KOPT-K1 (cell line): Measurements from ENCODE around the gene PEAK1.

Source experiments
- H3K27ac ChIP-seq: fragments of 200-600 bp; sonication (generic); 2 replicates; pipeline ENCODE4 v1.5.1; 2016; ENCODE audit warnings: antibody characterized with exemption, mild to moderate bottlenecking, low read depth, low read length; ENCODE audit not compliant: poor library complexity, severe bottlenecking
- H3K36me3 ChIP-seq: fragments of 200-600 bp; sonication (generic); 2 replicates; pipeline ENCODE4 v1.5.1; 2017; ENCODE audit warnings: antibody characterized with exemption, mild to moderate bottlenecking, low read length, moderate library complexity; ENCODE audit not compliant: insufficient read depth
- H3K9me3 ChIP-seq: fragments of 200-600 bp; sonication (generic); 2 replicates; pipeline ENCODE4 v1.5.1; 2017; ENCODE audit warnings: antibody characterized with exemption, low read length, mild to moderate bottlenecking; ENCODE audit not compliant: insufficient read depth, poor library complexity, severe bottlenecking

Gene PEAK1, protein sequence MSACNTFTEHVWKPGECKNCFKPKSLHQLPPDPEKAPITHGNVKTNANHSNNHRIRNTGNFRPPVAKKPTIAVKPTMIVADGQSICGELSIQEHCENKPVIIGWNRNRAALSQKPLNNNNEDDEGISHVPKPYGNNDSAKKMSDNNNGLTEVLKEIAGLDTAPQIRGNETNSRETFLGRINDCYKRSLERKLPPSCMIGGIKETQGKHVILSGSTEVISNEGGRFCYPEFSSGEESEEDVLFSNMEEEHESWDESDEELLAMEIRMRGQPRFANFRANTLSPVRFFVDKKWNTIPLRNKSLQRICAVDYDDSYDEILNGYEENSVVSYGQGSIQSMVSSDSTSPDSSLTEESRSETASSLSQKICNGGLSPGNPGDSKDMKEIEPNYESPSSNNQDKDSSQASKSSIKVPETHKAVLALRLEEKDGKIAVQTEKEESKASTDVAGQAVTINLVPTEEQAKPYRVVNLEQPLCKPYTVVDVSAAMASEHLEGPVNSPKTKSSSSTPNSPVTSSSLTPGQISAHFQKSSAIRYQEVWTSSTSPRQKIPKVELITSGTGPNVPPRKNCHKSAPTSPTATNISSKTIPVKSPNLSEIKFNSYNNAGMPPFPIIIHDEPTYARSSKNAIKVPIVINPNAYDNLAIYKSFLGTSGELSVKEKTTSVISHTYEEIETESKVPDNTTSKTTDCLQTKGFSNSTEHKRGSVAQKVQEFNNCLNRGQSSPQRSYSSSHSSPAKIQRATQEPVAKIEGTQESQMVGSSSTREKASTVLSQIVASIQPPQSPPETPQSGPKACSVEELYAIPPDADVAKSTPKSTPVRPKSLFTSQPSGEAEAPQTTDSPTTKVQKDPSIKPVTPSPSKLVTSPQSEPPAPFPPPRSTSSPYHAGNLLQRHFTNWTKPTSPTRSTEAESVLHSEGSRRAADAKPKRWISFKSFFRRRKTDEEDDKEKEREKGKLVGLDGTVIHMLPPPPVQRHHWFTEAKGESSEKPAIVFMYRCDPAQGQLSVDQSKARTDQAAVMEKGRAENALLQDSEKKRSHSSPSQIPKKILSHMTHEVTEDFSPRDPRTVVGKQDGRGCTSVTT (N-terminal part only)

DNA sequence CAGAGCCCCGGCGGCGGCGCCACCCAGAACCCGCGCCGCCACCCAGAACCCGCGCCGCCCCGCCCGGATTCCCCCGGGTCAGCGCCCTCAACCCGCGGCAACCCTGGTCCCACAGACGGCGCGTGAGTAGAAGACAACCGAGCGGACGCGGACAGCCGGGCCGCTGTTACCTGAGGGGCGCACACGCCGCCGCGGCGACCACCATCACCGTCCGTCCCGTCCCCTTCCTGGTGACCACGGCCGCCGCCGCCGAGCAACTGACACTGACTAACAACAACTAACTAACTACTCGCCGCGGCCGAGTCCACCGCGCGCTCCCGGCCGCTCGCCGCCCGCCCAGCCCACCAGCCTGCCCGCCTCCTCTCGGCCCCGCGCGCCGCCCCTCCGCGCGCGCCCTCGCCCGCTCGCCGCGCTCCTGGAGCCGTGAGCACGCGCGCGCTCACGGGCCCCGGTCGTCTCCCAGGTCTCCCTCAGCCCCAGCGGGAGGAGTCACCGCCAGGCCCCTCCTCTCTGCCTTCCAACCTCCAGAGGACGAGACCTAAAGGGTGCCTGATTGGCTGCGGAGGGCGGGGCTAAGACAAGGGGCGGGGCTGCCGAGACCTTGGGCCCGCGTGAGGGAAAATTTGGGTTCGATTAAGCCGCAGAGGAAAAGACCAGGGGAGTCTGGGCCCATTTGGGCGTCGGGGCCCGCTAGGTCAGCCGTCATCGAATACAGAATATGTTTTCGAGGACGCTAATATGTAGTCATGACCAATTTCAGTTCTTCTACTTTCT is at the start of gene PEAK1:
PEAK1 (minus strand) TSS at position 269 of the 774 bp plus-strand sequence. CDS start 238,178 bp downstream, outside the sequence.
- no peaks in the 10 kb centered on the region for H3K9me3 ChIP-seq
- peak within 1 kb of the TSS; percentile 85 for H3K27ac ChIP-seq
- no peaks in the 10 kb centered on the region for H3K36me3 ChIP-seq

DNA sequence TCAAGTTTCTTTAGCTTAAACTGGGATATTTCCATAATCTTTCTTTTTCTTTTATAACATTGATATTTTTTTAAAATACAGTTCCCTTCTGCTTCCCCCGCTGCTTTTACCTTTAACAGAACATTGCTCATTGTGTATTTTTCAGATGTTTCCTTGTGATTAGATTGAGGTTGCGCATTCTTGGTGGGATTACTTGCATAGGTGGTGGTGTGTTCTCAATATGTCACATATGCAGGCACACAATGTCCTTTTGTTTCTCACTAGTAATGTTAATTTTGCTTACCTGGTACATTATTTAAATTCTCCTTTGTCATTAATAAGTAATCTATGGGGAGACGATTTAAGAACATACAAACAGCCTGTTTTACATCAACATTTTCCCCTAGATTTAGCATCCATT is 49.0 kb upstream of the PEAK1 start:
- H3K27ac ChIP-seq: no peak overlapping the region
- H3K36me3 ChIP-seq: peaks cover 79% of the 10 kb centered on the region
- H3K9me3 ChIP-seq: no peaks in the 10 kb centered on the region

DNA sequence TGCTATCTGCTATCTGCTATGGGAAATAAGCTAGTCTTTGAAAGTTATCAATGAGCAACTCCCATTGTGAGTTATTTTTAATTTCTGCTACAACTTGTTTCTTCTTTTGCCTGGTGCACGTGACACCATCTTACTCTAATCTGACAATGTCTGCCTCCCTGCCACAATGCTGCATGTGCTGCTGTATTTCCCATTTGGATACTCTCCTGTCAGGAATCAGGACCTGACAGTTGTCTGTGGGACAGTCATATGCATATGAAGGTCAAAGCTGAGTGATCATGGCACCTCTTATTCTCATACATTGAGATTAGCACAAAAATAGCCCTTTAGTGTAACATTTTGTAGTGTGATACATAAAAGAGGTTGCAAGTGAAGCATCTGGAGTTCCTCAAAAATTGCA is 46.6 kb upstream of the PEAK1 start:
- H3K36me3 ChIP-seq: peaks cover 66% of the 10 kb centered on the region
- H3K9me3 ChIP-seq: no peaks in the 10 kb centered on the region
- H3K27ac ChIP-seq: no peak overlapping the region

DNA sequence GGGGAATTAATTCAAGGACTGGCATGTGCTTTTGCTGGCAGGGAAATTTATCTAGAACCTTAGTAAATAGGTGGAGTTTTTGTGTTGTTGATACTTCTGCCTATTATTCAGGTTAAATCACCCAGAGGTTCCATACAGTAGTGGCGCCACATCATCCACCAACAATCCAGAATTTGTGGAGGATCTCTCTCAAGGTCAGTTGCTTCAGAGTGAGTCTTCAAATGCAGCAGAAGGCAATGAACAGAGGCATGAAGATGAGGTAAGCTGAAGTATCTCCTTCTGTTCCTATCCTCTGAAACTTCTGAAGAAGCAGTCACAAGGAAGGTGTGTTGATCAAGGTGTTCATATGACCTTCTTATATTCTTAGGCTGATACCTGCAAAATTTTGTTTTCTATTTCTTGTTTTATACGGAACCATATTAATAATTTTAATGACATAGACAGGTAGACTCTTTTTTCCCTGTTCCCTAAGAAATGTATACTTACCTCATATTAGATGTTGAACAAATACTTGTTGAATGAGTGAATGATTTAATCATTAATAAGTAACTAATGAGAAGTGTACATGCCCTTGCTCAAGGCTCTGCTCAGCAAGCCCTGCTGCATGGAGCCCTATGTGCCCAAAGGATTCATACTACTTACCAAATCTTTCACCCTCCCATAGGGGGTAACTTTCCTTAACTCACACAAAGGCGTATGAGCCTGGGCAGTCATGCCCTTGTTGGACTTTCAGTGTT is 44.4 kb upstream of the PEAK1 start:
- no peaks in the 10 kb centered on the region for H3K9me3 ChIP-seq
- H3K27ac ChIP-seq: no peak overlapping the region
- H3K36me3 ChIP-seq: peaks cover 67% of the 10 kb centered on the region

DNA sequence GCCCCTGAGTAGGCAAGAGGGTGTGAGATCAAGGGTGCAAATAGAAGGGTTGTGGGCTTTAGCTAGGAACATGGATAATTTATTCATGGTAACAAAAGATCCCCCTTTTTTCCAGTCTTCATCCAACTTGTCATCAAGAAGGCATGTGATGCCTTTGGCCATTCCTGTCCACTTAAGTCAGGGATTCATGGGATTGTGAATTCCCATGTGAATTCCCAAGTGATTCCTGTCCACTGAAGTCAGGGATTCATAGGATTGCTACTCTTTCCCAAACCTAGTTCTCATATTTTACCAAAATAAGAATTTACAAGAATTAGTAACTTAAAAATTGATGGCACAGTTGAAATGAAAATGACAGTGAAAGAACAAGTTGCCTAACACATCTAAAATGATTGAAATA is 41.6 kb upstream of the PEAK1 start:
- Histone ChIP-seq H3K27ac (no peak overlapping the region), H3K36me3 (peaks cover 54% of the 10 kb centered on the region), H3K9me3 (no peaks in the 10 kb centered on the region)

DNA sequence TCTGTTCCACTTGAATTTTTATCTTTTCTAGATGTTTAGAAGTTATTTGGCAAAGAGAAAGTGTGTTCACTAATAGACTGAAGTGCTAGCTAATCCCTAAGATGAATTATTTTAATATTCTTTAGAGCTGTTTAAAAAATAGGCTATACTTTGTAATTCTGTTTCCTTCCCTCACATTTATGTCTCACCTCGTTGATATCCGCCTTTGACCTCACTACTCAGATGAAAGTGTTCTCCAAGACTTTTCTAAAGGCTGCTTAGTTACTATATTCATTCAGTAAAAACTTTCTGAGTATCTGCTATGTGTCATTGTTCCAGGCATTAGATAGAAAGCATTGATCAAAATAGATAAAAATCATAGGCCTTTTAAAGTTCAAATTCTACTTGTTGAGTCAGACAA is 39.1 kb upstream of the PEAK1 start:
- no peaks in the 10 kb centered on the region for H3K9me3 ChIP-seq
- no peak overlapping the region for H3K27ac ChIP-seq
- peaks cover 34% of the 10 kb centered on the region for H3K36me3 ChIP-seq

DNA sequence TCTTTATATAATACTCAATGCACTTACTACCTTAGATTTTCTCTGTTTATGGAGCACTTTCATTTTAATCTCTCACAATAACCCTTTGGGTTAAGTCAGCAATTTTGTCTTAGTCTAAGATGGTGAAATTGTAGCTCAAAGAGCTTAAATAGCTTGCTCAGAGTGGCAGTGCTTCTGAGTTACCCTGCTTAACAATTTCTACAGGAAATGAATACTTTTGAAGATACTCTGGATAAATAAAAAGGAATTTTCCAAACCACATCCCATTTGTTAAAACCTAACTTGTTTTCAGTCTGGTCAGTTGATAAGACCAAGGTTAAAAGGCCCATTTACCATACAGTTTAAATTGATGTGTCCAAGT is 38.0 kb upstream of the PEAK1 start:
- Histone ChIP-seq H3K36me3 (peaks cover 26% of the 10 kb centered on the region), H3K27ac (no peak overlapping the region), H3K9me3 (no peaks in the 10 kb centered on the region)

DNA sequence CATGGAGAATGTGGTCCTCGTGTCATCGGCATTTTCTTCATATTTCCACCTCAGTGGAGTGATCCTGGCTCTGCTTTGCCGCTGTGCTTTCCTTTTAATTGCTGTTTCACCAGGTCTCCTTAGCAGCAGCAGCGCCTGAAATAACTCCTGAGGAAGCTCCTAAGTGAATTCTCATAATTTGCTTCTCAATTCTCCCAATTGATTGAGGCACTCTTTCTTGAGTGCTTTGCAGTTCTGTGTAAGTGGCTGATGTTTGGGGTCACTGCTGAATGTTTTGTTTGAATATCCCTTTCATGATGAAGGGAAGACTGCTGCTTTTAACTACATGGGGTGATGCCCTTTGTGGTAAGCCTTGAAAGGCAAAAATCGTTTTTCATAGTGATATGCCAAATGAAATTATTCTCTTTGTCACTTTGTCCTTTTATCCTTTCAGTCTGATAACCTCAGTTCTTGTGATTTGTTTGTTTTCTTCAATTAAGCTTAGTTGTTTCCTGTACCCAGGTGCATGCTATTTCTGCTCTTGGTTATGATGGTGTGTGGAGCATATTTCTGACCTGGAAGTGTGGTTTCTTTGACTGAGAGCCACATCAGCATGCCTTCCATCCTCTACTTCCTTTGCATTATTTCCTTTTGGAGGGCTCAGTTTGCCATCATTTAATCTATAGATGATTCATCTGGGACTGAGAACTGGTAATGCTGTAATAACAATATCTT is 37.4 kb upstream of the PEAK1 start:
- H3K36me3 ChIP-seq: peaks cover 26% of the 10 kb centered on the region
- H3K9me3 ChIP-seq: no peaks in the 10 kb centered on the region
- no peak overlapping the region for H3K27ac ChIP-seq

DNA sequence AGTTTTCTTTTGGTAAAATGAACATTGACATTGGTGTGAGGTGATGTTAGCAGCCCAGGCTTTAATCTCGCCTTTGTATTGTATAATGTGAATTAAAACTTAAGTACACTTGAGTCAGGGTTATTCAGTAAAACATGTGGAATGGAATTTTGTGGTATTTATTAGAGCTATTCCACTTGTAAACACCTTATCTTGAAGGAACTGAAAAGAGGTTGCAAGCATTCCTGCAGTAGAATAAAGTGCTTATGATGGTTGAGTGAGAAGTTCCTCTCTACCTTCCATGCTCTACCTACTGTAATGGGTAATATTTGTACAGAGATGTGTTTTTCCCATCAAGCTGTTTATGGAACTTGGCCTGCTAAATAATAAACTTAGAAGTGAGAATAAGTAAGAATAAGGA is 36.8 kb upstream of the PEAK1 start:
- no peaks in the 10 kb centered on the region for H3K9me3 ChIP-seq
- H3K36me3 ChIP-seq: peaks cover 26% of the 10 kb centered on the region
- no peak overlapping the region for H3K27ac ChIP-seq

DNA sequence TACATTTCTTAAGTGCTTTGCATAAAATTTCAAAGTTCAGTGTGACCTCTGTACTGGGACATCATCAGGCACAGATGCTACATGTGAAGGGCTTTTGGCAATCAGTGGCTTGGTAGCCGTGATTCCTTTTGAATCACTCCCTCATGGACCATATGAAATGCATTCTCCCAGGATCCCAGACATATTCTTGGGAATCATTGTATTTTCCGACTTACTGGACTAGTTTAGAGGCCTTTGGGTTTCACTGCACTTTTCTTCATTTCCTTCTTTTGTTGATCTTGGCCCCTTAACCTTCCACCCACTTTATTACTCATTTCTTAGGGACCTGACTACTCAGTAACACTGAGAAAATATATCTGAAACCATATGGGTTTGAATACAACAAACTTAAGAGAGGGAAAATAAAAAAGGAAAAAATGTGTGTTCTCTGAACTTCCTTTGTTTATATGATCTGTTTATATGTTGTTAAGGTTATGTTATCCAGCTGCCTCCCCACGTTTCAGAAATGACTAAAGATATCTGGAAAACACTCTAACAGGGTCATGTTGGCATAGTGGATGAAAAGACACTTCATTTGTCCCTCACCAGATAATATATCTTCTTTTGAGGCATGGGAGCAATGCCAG is 35.9 kb upstream of the PEAK1 start:
- Histone ChIP-seq H3K36me3 (peaks cover 27% of the 10 kb centered on the region), H3K27ac (no peak overlapping the region), H3K9me3 (no peaks in the 10 kb centered on the region)

DNA sequence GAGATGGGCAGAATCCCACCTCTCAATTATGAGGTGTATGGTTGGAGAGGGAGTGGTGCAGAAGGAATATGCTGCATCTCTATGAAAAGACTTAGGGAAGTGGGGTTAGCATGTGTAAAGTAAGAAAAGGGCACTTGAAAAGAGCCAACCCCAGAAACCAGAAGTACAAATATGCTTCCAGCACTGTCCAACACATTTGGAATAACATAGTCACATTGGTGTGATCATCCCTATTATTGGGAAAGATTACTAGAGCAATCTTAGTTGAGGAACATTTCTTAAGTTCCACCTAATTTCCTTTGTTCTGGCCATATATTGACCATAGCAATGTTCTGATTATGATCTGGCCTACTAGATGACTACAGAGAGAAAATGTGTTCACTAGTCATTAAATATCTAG is 35.0 kb upstream of the PEAK1 start:
- Histone ChIP-seq H3K27ac (no peak overlapping the region), H3K9me3 (no peaks in the 10 kb centered on the region), H3K36me3 (peaks cover 23% of the 10 kb centered on the region)

DNA sequence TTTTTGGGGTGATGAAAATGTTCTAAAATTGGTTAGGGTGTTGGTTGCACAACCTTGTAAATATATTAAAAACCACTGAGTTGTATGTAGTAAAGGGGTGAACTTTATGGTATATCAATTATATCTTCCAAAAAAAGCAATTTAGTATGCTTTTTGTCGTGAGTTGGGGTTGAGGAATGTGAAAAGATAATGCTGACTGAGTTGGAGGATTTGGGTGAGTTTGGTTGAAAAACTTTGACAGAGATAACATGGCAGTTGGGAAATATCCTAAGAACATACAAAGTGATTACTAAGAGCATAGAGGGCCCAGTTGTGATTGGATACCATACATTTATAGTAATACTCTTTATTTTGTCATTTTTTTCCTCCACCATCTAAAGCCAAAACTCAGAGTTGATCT is 34.4 kb upstream of the PEAK1 start:
- H3K27ac ChIP-seq: no peak overlapping the region
- peaks cover 16% of the 10 kb centered on the region for H3K36me3 ChIP-seq
- no peaks in the 10 kb centered on the region for H3K9me3 ChIP-seq

DNA sequence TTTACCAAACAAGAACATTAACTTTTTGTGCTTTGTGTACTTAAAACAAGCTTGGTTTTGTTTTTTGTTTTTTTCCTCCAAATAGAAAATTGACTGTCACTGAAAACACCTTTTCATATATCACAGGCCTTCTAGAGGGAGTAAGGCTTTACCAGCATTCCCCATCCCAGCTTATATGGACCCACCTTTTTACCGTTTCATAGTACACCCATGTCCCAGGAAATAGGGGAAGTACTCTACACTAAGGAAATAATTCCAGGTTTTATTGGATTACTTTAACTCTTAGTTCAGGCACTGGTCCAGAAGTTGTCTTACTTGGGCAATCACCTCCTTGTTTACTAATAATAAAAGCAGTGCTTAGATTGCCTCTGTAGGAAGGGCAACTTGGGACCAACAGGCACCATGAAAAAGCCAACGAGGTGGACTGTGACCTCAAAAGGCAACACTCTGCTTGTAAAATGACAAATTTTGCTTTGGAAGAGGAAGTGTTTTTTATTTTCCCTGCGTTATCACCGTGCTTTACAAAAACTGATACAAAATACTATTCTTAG is 27.0 kb upstream of the PEAK1 start:
- Histone ChIP-seq H3K27ac (no peak overlapping the region), H3K9me3 (no peaks in the 10 kb centered on the region), H3K36me3 (0 out of 2 replicates have a peak, but pooled peaks cover 4% of the 10 kb centered on the region)
